GM23248 (cell line): ENCODE results near the gene F9. TPM values are rescaled to one million over a fixed set of nuclear protein-coding genes. Genes with fewer than 3 reads are reported as not detected.

ENCODE experiments used
- DNase-seq: peaks from one replicate; pipeline ENCODE4 v3.0.0-alpha.2; 2015
- H2AFZ ChIP-seq: fragments of 200-600 bp; sonication (generic); 2 replicates; pipeline ENCODE4 v1.6.1; 2016; ENCODE audit warnings: antibody characterized with exemption
- H3F3A ChIP-seq: fragments of 200-600 bp; sonication (generic); 2 replicates; pipeline ENCODE4 v1.6.1; 2016; ENCODE audit warnings: mild to moderate bottlenecking, antibody characterized with exemption, mixed run types; ENCODE audit not compliant: insufficient read depth
- H3K27ac ChIP-seq: fragments of 200-600 bp; sonication (generic); 2 replicates; pipeline ENCODE4 v1.5.1; 2016; ENCODE audit warnings: mild to moderate bottlenecking
- H3K27me3 ChIP-seq: fragments of 200-600 bp; sonication (generic); replicated peaks from 2 replicates; pipeline ENCODE4 v1.6.1; 2016; ENCODE audit warnings: mild to moderate bottlenecking; ENCODE audit not compliant: insufficient read depth
- H3K36me3 ChIP-seq: fragments of 200-600 bp; sonication (generic); 2 replicates; pipeline ENCODE4 v1.6.1; 2016; ENCODE audit warnings: low read depth, mild to moderate bottlenecking
- H3K4me1 ChIP-seq: fragments of 200-600 bp; sonication (generic); 2 replicates; pipeline ENCODE4 v1.6.1; 2016; ENCODE audit warnings: mild to moderate bottlenecking; ENCODE audit not compliant: insufficient read depth
- H3K4me2 ChIP-seq: fragments of 200-600 bp; sonication (generic); one replicate; pipeline ENCODE4 v1.6.1; 2016; ENCODE audit warnings: mild to moderate bottlenecking; ENCODE audit not compliant: unreplicated experiment
- H3K4me3 ChIP-seq: fragments of 200-600 bp; sonication (generic); 2 replicates; pipeline ENCODE4 v1.5.1; 2016; ENCODE audit warnings: mild to moderate bottlenecking
- H3K79me2 ChIP-seq: fragments of 200-600 bp; sonication (generic); 2 replicates; pipeline ENCODE4 v1.6.1; 2016; ENCODE audit warnings: mild to moderate bottlenecking; ENCODE audit not compliant: insufficient read depth
- H3K9ac ChIP-seq: fragments of 200-600 bp; sonication (generic); 2 replicates; pipeline ENCODE4 v1.6.1; 2016; ENCODE audit warnings: mild to moderate bottlenecking
- H3K9me2 ChIP-seq: fragments of 200-600 bp; sonication (generic); 2 replicates; pipeline ENCODE4 v1.6.1; 2016; ENCODE audit warnings: mixed run types, mild to moderate bottlenecking, moderate library complexity; ENCODE audit not compliant: insufficient read depth
- H3K9me3 ChIP-seq: fragments of 200-600 bp; sonication (generic); one replicate; pipeline ENCODE4 v1.6.1; 2017; ENCODE audit warnings: low read depth
- H4K20me1 ChIP-seq: fragments of 200-600 bp; sonication (generic); 2 replicates; pipeline ENCODE4 v1.6.0; 2016; ENCODE audit not compliant: insufficient read depth
- EZH2 ChIP-seq: fragments of 200-600 bp; sonication (generic); IDR thresholded peaks from 2 replicates; pipeline ENCODE4 v1.6.1; 2018; ENCODE audit warnings: antibody characterized with exemption, mild to moderate bottlenecking; ENCODE audit not compliant: insufficient read depth, poor library complexity, severe bottlenecking
- EZH2phosphoT487 ChIP-seq: fragments of 200-600 bp; sonication (generic); IDR thresholded peaks from 2 replicates; pipeline ENCODE4 v1.6.1; 2018; ENCODE audit warnings: antibody characterized with exemption, moderate library complexity, mild to moderate bottlenecking, low read depth; ENCODE audit not compliant: insufficient read depth
- WGBS, 2 experiments: methylation state at CpG; one replicate each; pipeline ENCODE4 v1.1.6; 2015 to 2017; ENCODE audit warnings: low lambda C conversion rate in 2 of 2, low coverage in 1 of 2; ENCODE audit errors: missing lambda C conversion rate in 2 of 2; 5-methylcytosine and 5-hydroxymethylcytosine counted together
- in situ Hi-C: fragments of 300-500 bp; cut with MboI; formaldehyde crosslinking; loops from 2 replicates; pipeline ENCODE4 v1.15.0; 2020
- polyA plus RNA-seq: library from polyadenylated mRNA; unstranded; fragments of >200 nt; fragmentation: Nextera tagmentation; extraction: Ambion mirVana; gene quantifications from 2 replicates; pipeline ENCODE4 v1.2.1, GENCODE V29; 2016
- total RNA-seq: library from RNA; depleted of rRNA; stranded (reverse); fragments of >200 nt; shearing (Covaris generic); gene quantifications from 2 replicates; pipeline ENCODE4 v1.2.3, GENCODE V29; 2014

Gene F9
- total and polyA plus RNA-seq, 2 experiments from 2014 or later: not detected

- no peak overlapping the region for H3K9ac ChIP-seq
- DNase-seq: no peak
- TF ChIP-seq EZH2 (no peak), EZH2phosphoT487 (no peak)
- no peaks in the 10 kb centered on the region for H4K20me1 ChIP-seq
- H3F3A ChIP-seq: no peaks in the 10 kb centered on the region
- no peaks in the 10 kb centered on the region for H3K79me2 ChIP-seq
- H3K9me3 ChIP-seq: no peaks in the 10 kb centered on the region
- H3K27ac ChIP-seq: no peak overlapping the region
- WGBS, 2 experiments: 88 to 91% methylated on average over 15 to 26 of the region's 26 CpGs
- H3K4me2 ChIP-seq: no peak overlapping the region
- H3K4me3 ChIP-seq: no peak overlapping the region
- no peak overlapping the region for H2AFZ ChIP-seq
- H3K9me2 ChIP-seq: no peaks in the 10 kb centered on the region
- H3K36me3 ChIP-seq: no peaks in the 10 kb centered on the region
- in situ Hi-C loops: loop anchor here (25.0 kb wide), 2 partner anchors 718 to 793 kb away; no protein-coding TSS in a partner anchor
- no peaks in the 10 kb centered on the region for H3K27me3 ChIP-seq
- peaks cover 4% of the 10 kb centered on the region; the same call in 1 of the 2 replicates for H3K4me1 ChIP-seq
Observed at GRCh38 chrX:139554991-139555675, 24.6 kb downstream of the F9 start.

- in situ Hi-C loops: loop anchor here (25.0 kb wide), 2 partner anchors 722 to 797 kb away; no protein-coding TSS in a partner anchor
- DNase-seq: peak; percentile 65
- Histone ChIP-seq H3K27me3 (no peaks in the 10 kb centered on the region), H3F3A (no peaks in the 10 kb centered on the region), H2AFZ (no peak overlapping the region), H3K4me2 (no peak overlapping the region), H3K79me2 (no peaks in the 10 kb centered on the region), H3K36me3 (no peaks in the 10 kb centered on the region), H3K9me3 (no peaks in the 10 kb centered on the region), H3K9ac (no peak overlapping the region), H3K9me2 (no peaks in the 10 kb centered on the region), H3K27ac (no peak overlapping the region), H3K4me3 (no peak overlapping the region), H3K4me1 (peaks cover 7% of the 10 kb centered on the region), H4K20me1 (no peaks in the 10 kb centered on the region)
- 23 to 27% methylated on average over 9 of the region's 9 CpGs for WGBS, 2 experiments
- TF ChIP-seq EZH2phosphoT487 (no peak), EZH2 (no peak)
Observed at GRCh38 chrX:139559383-139560042, 29.0 kb downstream of the F9 start.

GRCh38 chrX:139560221-139560620 lies 29.7 kb downstream of the F9 start:
- H4K20me1 ChIP-seq: no peaks in the 10 kb centered on the region
- no peaks in the 10 kb centered on the region for H3K9me2 ChIP-seq
- no peaks in the 10 kb centered on the region for H3K9me3 ChIP-seq
- no peak overlapping the region for H2AFZ ChIP-seq
- H3K4me3 ChIP-seq: no peak overlapping the region
- no peak overlapping the region for H3K4me2 ChIP-seq
- no peak for TF ChIP-seq EZH2phosphoT487
- no peak for TF ChIP-seq EZH2
- H3F3A ChIP-seq: no peaks in the 10 kb centered on the region
- H3K36me3 ChIP-seq: no peaks in the 10 kb centered on the region
- H3K27ac ChIP-seq: no peak overlapping the region
- in situ Hi-C loops: loop anchor here (25.0 kb wide), 2 partner anchors 723 to 798 kb away; no protein-coding TSS in a partner anchor
- H3K27me3 ChIP-seq: no peaks in the 10 kb centered on the region
- peaks cover 7% of the 10 kb centered on the region for H3K4me1 ChIP-seq
- peak; percentile 47 for DNase-seq
- no peaks in the 10 kb centered on the region for H3K79me2 ChIP-seq
- no peak overlapping the region for H3K9ac ChIP-seq

- H3K9ac ChIP-seq: no peak overlapping the region
- DNase-seq: no peak
- H3K4me1 ChIP-seq: peaks cover 7% of the 10 kb centered on the region
- TF ChIP-seq EZH2 (no peak), EZH2phosphoT487 (no peak)
- 0 out of 2 replicates have a peak, but pooled peaks cover 3% of the 10 kb centered on the region for H3K27me3 ChIP-seq
- H3K4me3 ChIP-seq: no peak overlapping the region
- H3K9me3 ChIP-seq: no peaks in the 10 kb centered on the region
- H3K36me3 ChIP-seq: no peaks in the 10 kb centered on the region
- WGBS, 2 experiments: 67 to 70% methylated on average over 3 to 5 of the region's 5 CpGs
- no peaks in the 10 kb centered on the region for H3F3A ChIP-seq
- no peak overlapping the region for H2AFZ ChIP-seq
- H3K27ac ChIP-seq: no peak overlapping the region
- in situ Hi-C loops: loop anchor here (25.0 kb wide), 2 partner anchors 726 to 801 kb away; no protein-coding TSS in a partner anchor
- H3K4me2 ChIP-seq: no peak overlapping the region
- no peaks in the 10 kb centered on the region for H3K79me2 ChIP-seq
- H4K20me1 ChIP-seq: no peaks in the 10 kb centered on the region
- H3K9me2 ChIP-seq: no peaks in the 10 kb centered on the region
Observed at GRCh38 chrX:139563251-139563650, 32.7 kb downstream of the F9 start.
